HCT116 (cell line): ENCODE measurements around the gene SLFN12. TPM values are rescaled to one million over a fixed set of nuclear protein-coding genes. Genes with fewer than 3 reads are reported as not detected.

Source experiments
- ATAC-seq: fragments of 200-7000 bp; cut with Tn5 transposase; 2 replicates; pipeline ENCODE4 v1.9.1; 2020; ENCODE audit warnings: mild to moderate bottlenecking, moderate library complexity
- BruUV-seq: library from RNA; stranded (reverse); fragments of 400-500 nt; replicated peaks from 2 replicates; lab custom pipeline; 2021; lab: Mats Ljungman, UMichigan
- CTCF ChIA-PET: fragments of 300-600 bp; sonication (Branson Sonifier 250); formaldehyde crosslinking; loops from one replicate; lab custom pipeline; 2021; ENCODE audit warnings: antibody characterized with exemption; lab: Charles Lee
- POLR2A ChIA-PET: fragments of 300-600, 350-600 bp; sonication (Branson Sonifier 250); formaldehyde crosslinking; loops from one replicate; lab custom pipeline; 2021; ENCODE audit warnings: antibody characterized with exemption; lab: Charles Lee
- RAD21 ChIA-PET, 2 experiments: fragments of 300-600 bp; sonication (Branson Sonifier 250); formaldehyde crosslinking; loops; one replicate each; lab custom pipeline; 2023; ENCODE audit warnings: low total read pairs in 2 of 2; ENCODE audit not compliant: uncharacterized antibody in 2 of 2, unreplicated experiment in 2 of 2, low non-redundant PET in 1 of 2; lab: Charles Lee
- DNase-seq: peaks from one replicate; pipeline ENCODE4 v3.0.0-alpha.2; 2010; ENCODE audit warnings: low read depth, low spot score
- H2AFZ ChIP-seq: fragments of 200-600 bp; shearing (Covaris generic), sonication (generic); 2 replicates; pipeline ENCODE4 v1.6.1; 2017; ENCODE audit warnings: low read depth, mixed run types, mixed read lengths, antibody characterized with exemption, low read length; ENCODE audit not compliant: poor library complexity, severe bottlenecking
- H3K27ac ChIP-seq: 2 replicates; pipeline ENCODE4 v1.5.1; 2012; ENCODE audit warnings: low read depth, low read length
- H3K27me3 ChIP-seq: fragments of 200-600 bp; sonication (generic); 2 replicates; pipeline ENCODE4 v1.6.1; 2016; ENCODE audit warnings: mixed run types, low read length, mixed read lengths; ENCODE audit not compliant: insufficient read depth
- H3K36me3 ChIP-seq, 2 experiments: fragments of 200-500 bp in 1 of 2; fragments of 200-600 bp in 1 of 2; sonication (Bioruptor generic) in 1 of 2; sonication (generic) in 1 of 2; 2 replicates each; pipeline versions ENCODE4 v1.5.1 to v1.6.1; 2014 to 2016; ENCODE audit warnings: low read length in 2 of 2, inconsistent platforms in 1 of 2, mixed read lengths in 1 of 2, mixed run types in 1 of 2; ENCODE audit not compliant: insufficient read depth in 2 of 2, control insufficient read depth in 1 of 2
- H3K4me1 ChIP-seq, 2 experiments: fragments of 200-600 bp in 1 of 2; sonication (generic) in 1 of 2; 2 replicates each; pipeline versions ENCODE4 v1.5.1 to v1.6.1; 2012 to 2017; ENCODE audit warnings: low read length in 2 of 2, inconsistent platforms in 1 of 2, mild to moderate bottlenecking in 1 of 2, mixed read lengths in 1 of 2, mixed run types in 1 of 2, moderate library complexity in 1 of 2; ENCODE audit not compliant: insufficient read depth in 2 of 2, control insufficient read depth in 1 of 2
- H3K4me2 ChIP-seq: fragments of 200-600 bp; sonication (generic); 2 replicates; pipeline ENCODE4 v1.6.1; 2017; ENCODE audit warnings: mixed run types, low read length, mixed read lengths
- H3K4me3 ChIP-seq, 2 experiments: fragments of 200-600 bp in 1 of 2; sonication (generic) in 1 of 2; replicated peaks in 1 of 2; 2 replicates each; pipeline ENCODE4 v1.5.1; 2011 to 2016; ENCODE audit warnings: low read length in 2 of 2, control low read depth in 1 of 2, low read depth in 1 of 2, mild to moderate bottlenecking in 1 of 2, mixed read lengths in 1 of 2, mixed run types in 1 of 2
- H3K79me2 ChIP-seq: fragments of 200-600 bp; sonication (generic); 2 replicates; pipeline ENCODE4 v1.6.1; 2017; ENCODE audit warnings: mild to moderate bottlenecking, mixed run types, low read length, moderate library complexity, mixed read lengths; ENCODE audit not compliant: insufficient read depth
- H3K9ac ChIP-seq: fragments of 200-600 bp; sonication (generic); 2 replicates; pipeline ENCODE4 v1.6.1; 2016; ENCODE audit warnings: low read length, mixed read lengths
- H3K9me2 ChIP-seq: fragments of 200-600 bp; sonication (generic), shearing (Covaris generic); 2 replicates; pipeline ENCODE4 v1.6.1; 2017; ENCODE audit warnings: mixed run types, mild to moderate bottlenecking, moderate library complexity; ENCODE audit not compliant: insufficient read depth
- H3K9me3 ChIP-seq, 2 experiments: fragments of 200-500 bp in 1 of 2; fragments of 200-600 bp in 1 of 2; sonication (Bioruptor generic) in 1 of 2; sonication (generic) in 1 of 2; 2 replicates each; pipeline ENCODE4 v1.6.1; 2014 to 2017; ENCODE audit warnings: low read length in 2 of 2, mixed read lengths in 2 of 2, inconsistent platforms in 1 of 2, low read depth in 1 of 2, mild to moderate bottlenecking in 1 of 2, mixed run types in 1 of 2, moderate library complexity in 1 of 2; ENCODE audit not compliant: control insufficient read depth in 1 of 2, insufficient read depth in 1 of 2
- H4K20me1 ChIP-seq: fragments of 200-600 bp; sonication (generic), shearing (Covaris generic); 2 replicates; pipeline ENCODE4 v1.6.1; 2017; ENCODE audit warnings: mixed run types, mild to moderate bottlenecking, moderate library complexity; ENCODE audit not compliant: insufficient read depth
- ATF3 ChIP-seq: IDR thresholded peaks from 2 replicates; pipeline ENCODE4 v1.6.1; 2012
- POLR2AphosphoS5 ChIP-seq: IDR thresholded peaks from 2 replicates; pipeline ENCODE4 v1.6.1; 2011; ENCODE audit warnings: mild to moderate bottlenecking, low read depth, low read length, moderate library complexity
- SIN3A ChIP-seq: IDR thresholded peaks from 2 replicates; pipeline ENCODE4 v1.6.1; 2012; ENCODE audit warnings: low read depth
- SP1 ChIP-seq: IDR thresholded peaks from 2 replicates; pipeline ENCODE4 v1.6.1; 2012; ENCODE audit warnings: low read depth
- SRF ChIP-seq: IDR thresholded peaks from 2 replicates; pipeline ENCODE4 v1.6.1; 2012; ENCODE audit warnings: low read depth
- YY1 ChIP-seq: IDR thresholded peaks from 2 replicates; pipeline ENCODE4 v1.6.1; 2011; ENCODE audit warnings: low read length, low read depth, moderate library complexity, mild to moderate bottlenecking; ENCODE audit not compliant: insufficient replicate concordance; ENCODE audit errors: extremely low read depth
- ZNF274 ChIP-seq: fragments of 200-500 bp; sonication (Bioruptor generic); IDR thresholded peaks from 2 replicates; pipeline ENCODE4 v1.6.1; 2014; ENCODE audit warnings: mild to moderate bottlenecking, low read depth, low read length, inconsistent platforms
- intact Hi-C: fragments of 100-400 bp; cut with micrococcal nuclease; formaldehyde crosslinking; loops from 2 replicates; pipeline ENCODE4 v1.10.0; 2022
- total RNA-seq: library from RNA; stranded (reverse); gene quantifications from one replicate; pipeline ENCODE4 v1.2.1, GENCODE V29; 2021; ENCODE audit not compliant: unreplicated experiment

SLFN12 gene
- total RNA-seq, 1 experiment from 2014 or later = not detected

GRCh38 chr17:35448214-35448898 is 16.1 kb upstream of the SLFN12 start, which contains the start of gene SLFN13:
Gene SLFN13 (minus strand): TSS chr17:35448766. CDS start chr17:35445680, 3,086 bp downstream.
- DNase-seq (no peak), ATAC-seq (no peak)
- no peaks in the 10 kb centered on the region for H3K9me3 ChIP-seq
- no TSS peak for BruUV-seq
- H3K9ac ChIP-seq = no peak within 1 kb of the TSS
- H2AFZ ChIP-seq = no peak within 1 kb of the TSS
- H3K79me2 ChIP-seq = no peaks in the 10 kb centered on the region
- POLR2A ChIA-PET = no interaction called here
- RAD21 ChIA-PET = interaction anchor here in 1 of 2 experiments (0.7 kb wide), 1 partner anchor 21 kb away, joined by 3 read pairs; no protein-coding TSS in a partner anchor
- H3K36me3 ChIP-seq = no peaks in the 10 kb centered on the region
- no peak within 1 kb of the TSS for H3K4me3 ChIP-seq
- TF ChIP-seq ZNF274 = no peak
- no peak for TF ChIP-seq SP1
- no peak for TF ChIP-seq SRF
- intact Hi-C loops = no loop called here
- H3K27ac ChIP-seq = no peak within 1 kb of the TSS
- CTCF ChIA-PET = no interaction called here
- no peaks in the 10 kb centered on the region for H3K9me2 ChIP-seq
- no peaks in the 10 kb centered on the region for H3K4me1 ChIP-seq
- H4K20me1 ChIP-seq = no peaks in the 10 kb centered on the region
- peaks cover 42% of the 10 kb centered on the region for H3K27me3 ChIP-seq
- no peak within 1 kb of the TSS for H3K4me2 ChIP-seq

GRCh38 chr17:35447499-35447898 is 15.2 kb upstream of the SLFN12 start:
- Histone ChIP-seq H3K9me2 (no peaks in the 10 kb centered on the region), H4K20me1 (no peaks in the 10 kb centered on the region), H3K79me2 (no peaks in the 10 kb centered on the region), H3K9me3 (no peaks in the 10 kb centered on the region), H3K36me3 (no peaks in the 10 kb centered on the region), H3K4me3 (no peak overlapping the region), H2AFZ (no peak overlapping the region), H3K27ac (no peak overlapping the region), H3K4me2 (no peak overlapping the region), H3K4me1 (no peaks in the 10 kb centered on the region), H3K9ac (no peak overlapping the region), H3K27me3 (peaks cover 40% of the 10 kb centered on the region)
- intact Hi-C loops = no loop called here
- ATAC-seq (no peak), DNase-seq (no peak)
- ChIA-PET POLR2A (no interaction called here), CTCF (interaction anchor here (1.1 kb wide), 1 partner anchor 17 kb away, joined by 4 read pairs; no protein-coding TSS in a partner anchor), RAD21 (no interaction called here)
- no TSS peak for BruUV-seq
- TF ChIP-seq ATF3 (no peak), POLR2AphosphoS5 (no peak), SIN3A (no peak), YY1 (no peak)
